Raji (cell line): ENCODE measurements around the gene PDZK1IP1.

Experiments used
- POLR2A ChIP-seq: IDR thresholded peaks from 2 replicates; pipeline ENCODE4 v1.6.1; 2011; ENCODE audit warnings: low read depth, low read length, control low read depth; ENCODE audit not compliant: insufficient read depth

PDZK1IP1 gene

GRCh38 chr1:47179017-47179987, 10.5 kb downstream of the PDZK1IP1 start:
- peak; percentile 40; the same call in 1 of the 2 replicates for TF ChIP-seq POLR2A

GRCh38 chr1:47178654-47179016, 11.2 kb downstream of the PDZK1IP1 start:
- TF ChIP-seq POLR2A: no peak

- no peak for TF ChIP-seq POLR2A
Measured at GRCh38 chr1:47178020-47178419, 11.8 kb downstream of the PDZK1IP1 start.

GRCh38 chr1:47175227-47175934, 14.5 kb downstream of the PDZK1IP1 start:
- no peak for TF ChIP-seq POLR2A

GRCh38 chr1:47174656-47175020, 15.2 kb downstream of the PDZK1IP1 start:
- no peak for TF ChIP-seq POLR2A

GRCh38 chr1:47172782-47173181, 17.1 kb downstream of the PDZK1IP1 start:
- no peak for TF ChIP-seq POLR2A

- TF ChIP-seq POLR2A: no peak
Measured at GRCh38 chr1:47164552-47164951, 25.3 kb downstream of the PDZK1IP1 start.

- no peak for TF ChIP-seq POLR2A
Measured at GRCh38 chr1:47161298-47162040, 28.4 kb downstream of the PDZK1IP1 start.

- no peak for TF ChIP-seq POLR2A
Measured at GRCh38 chr1:47160716-47161115, 29.1 kb downstream of the PDZK1IP1 start.

GRCh38 chr1:47147047-47147785, 42.6 kb downstream of the PDZK1IP1 start:
- TF ChIP-seq POLR2A: no peak

GRCh38 chr1:47137925-47138615, 51.8 kb downstream of the PDZK1IP1 start:
- no peak for TF ChIP-seq POLR2A

GRCh38 chr1:47137198-47137597, 52.6 kb downstream of the PDZK1IP1 start, which contains the start of gene CYP4A22:
Gene CYP4A22 (plus strand): TSS chr1:47137441. CDS start chr1:47137486, 45 bp downstream.
- no peak for TF ChIP-seq POLR2A
